Left cardiac atrium (tissue), 4 donors: ENCODE results near the gene ZZZ3. TPM values are rescaled to one million over a fixed set of nuclear protein-coding genes. Genes with fewer than 3 reads are reported as not detected.

Source experiments
- ATAC-seq, 2 donors: fragments of 200-7000 bp; cut with Tn5 transposase; one replicate each; pipeline ENCODE4 v1.9.1; 2020; ENCODE audit warnings: mild to moderate bottlenecking in 2 of 2, moderate library complexity in 2 of 2
- DNase-seq: peaks from one replicate; pipeline ENCODE4 v3.0.0-alpha.2; 2020
- intact Hi-C, 2 donors: fragments of 100-400 bp; cut with DNase I; formaldehyde crosslinking; loops; one replicate each; pipeline versions ENCODE4 v1.14.1 to v1.15.1; 2022 to 2023
- total RNA-seq, 2 donors: library from RNA; stranded (reverse); fragmentation: NEBNext Ultra II Directional; extraction: Animal tissue kit (Norgen Biotek cat#: 25700); gene quantifications; one replicate each; pipeline ENCODE4 v1.2.1, GENCODE V29; 2021
- donor health status: DM: no; HTN: yes; CAD: no.
- donor health status: DM: no; HTN: yes; CAD: no; lungs with severe emphysema.
- donor health status: DM: yes; HTN: yes; CAD: no.
- donor health status: Dilated cardiomyopathy.

ZZZ3 gene
- total RNA-seq, 2 donors from 2014 or later = 32.2 to 35.5 TPM

DNA sequence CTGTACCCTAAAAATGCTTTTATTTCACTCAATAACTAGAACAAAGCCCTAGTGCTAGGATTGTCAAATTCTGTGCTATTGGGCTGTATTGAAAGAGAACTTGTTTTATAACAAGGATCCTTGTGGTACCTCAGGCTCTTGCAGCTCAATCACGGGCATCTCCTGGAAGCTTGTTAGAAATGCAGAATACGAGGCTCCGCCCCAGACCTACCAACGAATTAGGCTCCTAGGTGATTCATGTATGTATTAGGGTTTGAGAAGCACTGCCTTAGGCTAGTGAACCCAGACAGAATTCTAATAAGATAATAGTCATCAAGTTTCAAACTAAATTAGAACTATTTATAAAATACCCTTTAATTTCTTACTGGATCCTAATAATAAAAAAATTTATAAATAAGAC is 45.6 kb downstream of the ZZZ3 start:
- DNase-seq (no peak), ATAC-seq (no peak)
- intact Hi-C loops = no loop called here

Other genes with a start within 250 kb of the ZZZ3 start
- 10 to 100 TPM; 32.5 to 36.1 TPM for gene USP33, start 77.2 kb upstream of the ZZZ3 start, total RNA-seq
- 10 to 100 TPM; 11.1 to 13.9 TPM for gene MIGA1, start 97.0 kb upstream of the ZZZ3 start, total RNA-seq
- gene NEXN, start 206.0 kb upstream of the ZZZ3 start, total RNA-seq = 100 to 1,000 TPM; 218 to 235 TPM